ENCODE data around the gene SCN3A.

The SCN3A gene

DNA sequence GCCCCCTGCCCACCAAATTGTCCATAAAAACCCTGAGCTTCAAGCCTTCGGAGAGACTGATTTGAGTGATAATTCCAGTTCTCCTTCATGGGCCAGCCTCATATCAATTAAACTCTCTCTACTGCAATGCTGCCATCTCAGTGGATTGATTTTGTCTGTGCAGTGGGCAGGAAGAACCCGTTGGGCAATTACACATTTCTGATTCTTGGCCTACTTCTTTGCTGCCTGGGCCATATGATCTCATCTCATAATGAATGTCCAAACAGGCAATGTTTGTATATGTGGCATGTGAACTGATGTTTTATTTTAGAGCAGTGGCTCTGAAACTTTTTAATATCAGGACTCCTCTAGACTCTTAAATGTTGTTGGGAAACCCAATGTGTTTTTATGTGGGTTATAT is 147.3 kb downstream of the SCN3A start:
- no peak for DNase-seq (ENCODE audit: low read depth)

DNA sequence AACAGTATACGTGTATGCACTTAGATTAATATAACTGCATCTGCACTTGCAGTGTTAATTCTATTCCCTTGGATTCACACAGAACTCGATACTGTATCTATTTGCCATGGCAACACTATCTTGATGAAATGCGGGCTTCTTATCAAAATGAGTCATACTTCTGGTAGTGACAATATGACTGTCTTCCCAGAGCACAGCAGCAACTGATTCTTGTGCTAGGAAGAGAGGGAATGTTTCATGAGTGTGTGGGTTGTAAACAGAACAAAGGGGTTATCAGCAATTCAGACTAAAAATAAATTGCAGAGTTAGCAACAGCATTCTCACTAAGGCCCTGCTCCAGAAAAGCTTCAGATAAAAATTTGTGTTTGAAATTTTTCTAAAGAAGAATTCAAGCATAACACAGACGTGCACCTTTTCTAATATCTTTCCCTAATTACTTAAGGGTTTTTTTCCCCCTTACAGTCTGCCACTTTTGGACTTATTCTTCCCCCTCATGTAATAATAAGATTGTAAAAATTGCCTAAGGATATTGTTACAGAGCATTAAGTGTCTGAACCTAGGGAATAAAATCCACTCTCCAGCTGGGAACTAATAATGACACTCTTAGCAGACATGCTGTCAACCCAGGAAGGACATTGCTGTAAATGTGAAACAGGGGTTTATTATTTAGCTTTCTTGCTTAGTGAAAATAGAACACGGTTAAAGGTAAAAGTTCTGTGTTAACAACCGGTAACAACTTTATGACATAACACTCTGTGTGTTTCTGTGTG is 148.6 kb downstream of the SCN3A start:
- DNase-seq (ENCODE audit: low read depth), result no peak

GRCh38 chr2:165054652-165055051 is 149.2 kb downstream of the SCN3A start:
- DNase-seq (ENCODE audit: low read depth), result no peak

DNA sequence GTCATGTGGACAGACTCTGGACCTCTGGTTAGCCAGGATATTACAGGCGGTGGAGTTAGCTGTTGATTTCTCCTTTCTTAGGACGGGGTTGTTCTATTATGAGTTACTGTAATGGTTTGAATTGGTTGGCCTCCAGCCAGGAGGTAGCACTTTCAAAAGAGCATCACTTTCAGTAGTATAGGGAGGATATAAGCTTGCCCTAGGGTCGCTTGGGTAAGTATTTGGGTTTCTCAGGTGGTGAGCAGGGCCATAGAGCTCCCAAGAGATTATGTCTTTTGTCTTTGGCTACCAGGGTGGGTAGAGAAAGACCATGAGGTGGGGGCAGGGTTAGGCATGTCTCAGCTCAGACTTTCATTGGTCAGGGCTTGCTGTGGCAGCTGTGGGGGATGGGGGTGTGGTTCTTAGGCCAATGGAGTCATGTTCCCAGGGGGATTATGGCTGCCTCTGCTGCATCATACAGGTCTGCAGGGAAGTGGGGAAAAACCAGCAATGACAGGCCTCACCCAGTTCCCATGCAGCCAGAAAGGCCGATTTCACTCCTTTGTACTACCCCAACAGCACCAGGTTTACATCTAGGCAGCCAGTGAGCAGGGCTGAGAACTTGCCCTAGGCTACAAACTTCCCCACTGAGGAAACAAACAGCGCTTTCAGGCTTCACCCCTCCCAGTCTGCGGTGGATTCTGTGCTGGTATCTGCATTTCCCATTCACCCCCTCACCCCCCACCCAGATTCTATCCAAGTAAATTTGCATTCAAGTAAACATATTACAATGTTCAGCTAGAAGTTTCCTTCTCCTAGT is 159.1 kb downstream of the SCN3A start:
- DNase-seq (ENCODE audit: low read depth), result no peak

Measured in stimulated activated CD8-positive, alpha-beta memory T cell treated with anti-CD3 and anti-CD28 coated beads, Interleukin-4, amount 100 ng/mL, for 24 hours (primary cell).